IMR-90 (cell line): ENCODE results near the gene NHLH2. TPM values are rescaled to one million over a fixed set of nuclear protein-coding genes. Genes with fewer than 3 reads are reported as not detected.

Source experiments
- ATAC-seq: fragments of 200-7000 bp; cut with Tn5 transposase; 2 replicates; pipeline ENCODE4 v1.9.1; 2020; ENCODE audit warnings: low read depth, mild to moderate bottlenecking, moderate library complexity
- BruUV-seq: library from RNA; stranded (reverse); fragments of 400-500 nt; replicated peaks from 2 replicates; lab custom pipeline; 2021; lab: Mats Ljungman, UMichigan
- CTCF ChIA-PET: fragments of 300-600 bp; formaldehyde crosslinking; extraction: SDS; loops from one replicate; lab custom pipeline; 2021; ENCODE audit warnings: antibody characterized with exemption; lab: Yijun Ruan, JAX
- POLR2A ChIA-PET: fragments of 300-600 bp; sonication (Branson Sonifier 250); formaldehyde crosslinking; loops from one replicate; lab custom pipeline; 2022; ENCODE audit warnings: antibody characterized with exemption; ENCODE audit not compliant: unreplicated experiment; lab: Charles Lee
- DNase-seq: peaks from one replicate; pipeline ENCODE4 v3.0.0; 2013
- H2AFZ ChIP-seq: replicated peaks from 2 replicates; pipeline ENCODE3; 2013; ENCODE audit warnings: low read length, mild to moderate bottlenecking; ENCODE audit not compliant: poor library complexity
- H2AK5ac ChIP-seq: 2 replicates; pipeline ENCODE4 v1.6.1; 2013; ENCODE audit warnings: low read depth, low read length, inconsistent platforms
- H2AK9ac ChIP-seq: replicated peaks from 2 replicates; pipeline ENCODE3; 2013; ENCODE audit warnings: mild to moderate bottlenecking, low read depth, low read length, moderate library complexity; ENCODE audit not compliant: poor library complexity
- H2BK120ac ChIP-seq: 2 replicates; pipeline ENCODE4 v1.6.1; 2013; ENCODE audit warnings: low read depth, low read length, inconsistent platforms
- H2BK15ac ChIP-seq: 3 replicates; pipeline ENCODE4 v1.6.1; 2013; ENCODE audit warnings: low read depth, low read length, inconsistent platforms
- H2BK20ac ChIP-seq: 2 replicates; pipeline ENCODE4 v1.6.1; 2013; ENCODE audit warnings: low read depth, mild to moderate bottlenecking, inconsistent platforms, low read length, moderate library complexity
- H2BK5ac ChIP-seq: 2 replicates; pipeline ENCODE4 v1.6.1; 2013; ENCODE audit warnings: mild to moderate bottlenecking, low read depth, low read length, inconsistent platforms; ENCODE audit not compliant: poor library complexity, severe bottlenecking
- H3K14ac ChIP-seq: replicated peaks from 2 replicates; pipeline ENCODE4 v1.6.1; 2013; ENCODE audit warnings: low read depth, low read length, inconsistent platforms
- H3K18ac ChIP-seq: 2 replicates; pipeline ENCODE4 v1.6.1; 2013; ENCODE audit warnings: low read depth, low read length, control low read depth
- H3K23ac ChIP-seq: 2 replicates; pipeline ENCODE4 v1.6.1; 2013; ENCODE audit warnings: low read depth, low read length, inconsistent platforms
- H3K27ac ChIP-seq: 2 replicates; pipeline ENCODE4 v1.5.1; 2013; ENCODE audit warnings: mild to moderate bottlenecking, control low read depth, low read length; ENCODE audit not compliant: insufficient read depth
- H3K27me3 ChIP-seq: 2 replicates; pipeline ENCODE4 v1.6.1; 2013; ENCODE audit warnings: low read length; ENCODE audit not compliant: control insufficient read depth, insufficient read depth
- H3K36me3 ChIP-seq: 2 replicates; pipeline ENCODE4 v1.6.1; 2013; ENCODE audit warnings: low read length, mixed read lengths; ENCODE audit not compliant: control insufficient read depth, insufficient read depth
- H3K4ac ChIP-seq: 2 replicates; pipeline ENCODE4 v1.6.1; 2013; ENCODE audit warnings: low read depth, low read length, inconsistent platforms
- H3K4me1 ChIP-seq: 2 replicates; pipeline ENCODE4 v1.6.1; 2013; ENCODE audit warnings: low read length, mixed read lengths; ENCODE audit not compliant: control insufficient read depth, insufficient read depth
- H3K4me2 ChIP-seq: 2 replicates; pipeline ENCODE4 v1.6.1; 2013; ENCODE audit warnings: low read depth, mild to moderate bottlenecking, control low read depth, low read length, moderate library complexity
- H3K4me3 ChIP-seq: 2 replicates; pipeline ENCODE4 v1.5.1; 2013; ENCODE audit warnings: low read depth, mild to moderate bottlenecking, control low read depth, low read length, moderate library complexity; ENCODE audit not compliant: insufficient read depth
- H3K56ac ChIP-seq: 2 replicates; pipeline ENCODE4 v1.6.1; 2013; ENCODE audit warnings: low read length, inconsistent platforms; ENCODE audit not compliant: insufficient read depth; ENCODE audit errors: extremely low read depth
- H3K79me1 ChIP-seq, 2 experiments: 2 replicates each; pipeline ENCODE4 v1.6.1; 2013; ENCODE audit warnings: low read length in 2 of 2, inconsistent platforms in 1 of 2, low read depth in 1 of 2
- H3K9ac ChIP-seq: 2 replicates; pipeline ENCODE4 v1.6.1; 2013; ENCODE audit warnings: low read depth, low read length, control low read depth
- H3K9me1 ChIP-seq: 2 replicates; pipeline ENCODE4 v1.6.1; 2013; ENCODE audit warnings: low read length, inconsistent platforms; ENCODE audit not compliant: insufficient read depth
- H3K9me3 ChIP-seq: 2 replicates; pipeline ENCODE4 v1.6.1; 2013; ENCODE audit warnings: low read length; ENCODE audit not compliant: control insufficient read depth, insufficient read depth
- H4K20me1 ChIP-seq: 2 replicates; pipeline ENCODE4 v1.6.1; 2013; ENCODE audit warnings: low read length, inconsistent platforms; ENCODE audit not compliant: insufficient read depth
- H4K5ac ChIP-seq: 2 replicates; pipeline ENCODE4 v1.6.1; 2013; ENCODE audit warnings: mild to moderate bottlenecking, low read depth, low read length, control low read depth
- H4K8ac ChIP-seq, 2 experiments: 2 replicates each; pipeline ENCODE4 v1.6.1; 2013; ENCODE audit warnings: low read depth in 2 of 2, low read length in 2 of 2, control low read depth in 1 of 2, inconsistent platforms in 1 of 2
- H4K91ac ChIP-seq: 2 replicates; pipeline ENCODE4 v1.6.1; 2013; ENCODE audit warnings: low read depth, low read length, inconsistent platforms; ENCODE audit not compliant: insufficient read depth
- BHLHE40 ChIP-seq: fragments of 150-350 bp; IDR thresholded peaks from 2 replicates; pipeline ENCODE4 v1.6.1; 2016; ENCODE audit warnings: mild to moderate bottlenecking, low read depth, low read length
- CEBPB ChIP-seq: IDR thresholded peaks from 2 replicates; pipeline ENCODE4 v1.6.1; 2012; ENCODE audit warnings: low read depth, low read length, improper control_type of control experiment
- CHD1 ChIP-seq: IDR thresholded peaks from 2 replicates; pipeline ENCODE4 v1.6.1; 2012; ENCODE audit warnings: low read depth, low read length, improper control_type of control experiment
- CTCF ChIP-seq: conservative IDR thresholded peaks from 2 replicates; pipeline ENCODE4 v1.5.1; 2012; ENCODE audit warnings: mild to moderate bottlenecking, low read depth, low read length, improper control_type of control experiment
- ELK1 ChIP-seq: fragments of 150-350 bp; IDR thresholded peaks from 2 replicates; pipeline ENCODE4 v1.6.1; 2016; ENCODE audit warnings: low read depth, mild to moderate bottlenecking, low read length, moderate library complexity, borderline replicate concordance
- FOS ChIP-seq: fragments of 150-350 bp; IDR thresholded peaks from 2 replicates; pipeline ENCODE4 v1.6.1; 2016; ENCODE audit warnings: low read depth, low read length
- MAFK ChIP-seq: IDR thresholded peaks from 2 replicates; pipeline ENCODE4 v1.6.1; 2012; ENCODE audit warnings: low read depth, low read length, improper control_type of control experiment
- MAZ ChIP-seq: IDR thresholded peaks from 2 replicates; pipeline ENCODE4 v1.6.1; 2012; ENCODE audit warnings: low read depth, mild to moderate bottlenecking, low read length, improper control_type of control experiment, moderate library complexity, borderline replicate concordance
- MXI1 ChIP-seq: IDR thresholded peaks from 2 replicates; pipeline ENCODE4 v1.6.1; 2012; ENCODE audit warnings: low read depth, mild to moderate bottlenecking, low read length, moderate library complexity, borderline replicate concordance
- NFE2L2 ChIP-seq: fragments of 150-350 bp; IDR thresholded peaks from 2 replicates; pipeline ENCODE4 v1.6.1; 2016; ENCODE audit warnings: low read depth, mild to moderate bottlenecking, low read length
- POLR2A ChIP-seq: IDR thresholded peaks from 2 replicates; pipeline ENCODE4 v1.6.1; 2012; ENCODE audit warnings: mild to moderate bottlenecking, low read depth, low read length
- RAD21 ChIP-seq: IDR thresholded peaks from 2 replicates; pipeline ENCODE4 v1.6.1; 2012; ENCODE audit warnings: low read length, improper control_type of control experiment
- RCOR1 ChIP-seq: IDR thresholded peaks from 2 replicates; pipeline ENCODE4 v1.6.1; 2012; ENCODE audit warnings: mild to moderate bottlenecking, low read length, improper control_type of control experiment; ENCODE audit not compliant: insufficient replicate concordance
- RFX5 ChIP-seq: IDR thresholded peaks from 2 replicates; pipeline ENCODE4 v1.8.0; 2012; ENCODE audit warnings: low read depth, mild to moderate bottlenecking, low read length, moderate library complexity
- SMC3 ChIP-seq: fragments of 150-350 bp; IDR thresholded peaks from 2 replicates; pipeline ENCODE4 v1.6.1; 2016; ENCODE audit warnings: low read depth, mild to moderate bottlenecking, antibody characterized with exemption, low read length, moderate library complexity
- USF2 ChIP-seq: fragments of 150-350 bp; IDR thresholded peaks from 2 replicates; pipeline ENCODE4 v1.6.1; 2017; ENCODE audit warnings: mild to moderate bottlenecking, antibody characterized with exemption, low read length, low read depth
- WGBS, 2 experiments: methylation state at CpG; one replicate each; pipeline versions ENCODE4 v1.1.5 to v1.1.7; 2013; ENCODE audit warnings: missing lambda C conversion rate in 2 of 2; ENCODE audit not compliant: insufficient read length in 1 of 2; ENCODE audit errors: extremely low coverage in 2 of 2; 5-methylcytosine and 5-hydroxymethylcytosine counted together
- dilution Hi-C: fragments of 300-500 bp; cut with HindIII; formaldehyde crosslinking; loops from one replicate; pipeline ENCODE4 v1.14.3; 2018; ENCODE audit warnings: low sequenced_read_pairs; ENCODE audit not compliant: unreplicated experiment
- in situ Hi-C: fragments of 300-500 bp; cut with MboI; formaldehyde crosslinking; loops from 3 replicates; pipeline ENCODE4 v1.14.3; 2019; ENCODE audit warnings: low sequenced_read_pairs, inconsistent platforms, mixed read lengths
- intact Hi-C: fragments of 100-400 bp; cut with micrococcal nuclease; formaldehyde crosslinking; loops from 2 replicates; pipeline ENCODE4 v1.10.0; 2022
- polyA plus RNA-seq, 3 experiments: library from polyadenylated mRNA; depleted of rRNA; stranded (reverse); fragments of >200 nt; gene quantifications; 2 replicates each; pipeline ENCODE4 v1.2.3, GENCODE V29; 2012; ENCODE audit warnings: low replicate concordance in 1 of 3
- total RNA-seq: library from RNA; depleted of rRNA; stranded (reverse); fragments of >200 nt; gene quantifications from 2 replicates; pipeline ENCODE4 v1.2.3, GENCODE V29; 2012

Gene NHLH2
- total and polyA plus RNA-seq, 2 of the 4 experiments (the other 2 are of a cell fraction) = not detected

GRCh38 chr1:115880981-115881672 is 40.2 kb upstream of the NHLH2 start:
- no CpG with 5 or more reads among the region's 1 CpG for WGBS, 2 experiments

More at GRCh38 chr1:115880981-115881672, 40.2 kb upstream of the NHLH2 start:
- H4K20me1 ChIP-seq = no peaks in the 10 kb centered on the region
- no peak overlapping the region for H3K4ac ChIP-seq
- H2AFZ ChIP-seq = no peak overlapping the region
- intact Hi-C loops (no loop called here), in situ Hi-C loops (no loop called here), dilution Hi-C loops (no loop called here)
- no peaks in the 10 kb centered on the region for H3K9me3 ChIP-seq
- H3K56ac ChIP-seq = no peak overlapping the region
- H4K5ac ChIP-seq = no peak overlapping the region
- peaks cover 6% of the 10 kb centered on the region; the same call in 1 of the 2 replicates for H3K27me3 ChIP-seq
- H4K91ac ChIP-seq = no peak overlapping the region
- no peak overlapping the region for H2BK120ac ChIP-seq
- no peaks in the 10 kb centered on the region for H3K9me1 ChIP-seq
- TF ChIP-seq RAD21 = no peak
- TF ChIP-seq ELK1 = no peak
- no peak for TF ChIP-seq MXI1
- TF ChIP-seq CTCF = no peak
- no peak for TF ChIP-seq FOS
- no peak for TF ChIP-seq CEBPB
- TF ChIP-seq SMC3 = no peak
- TF ChIP-seq CHD1 = no peak
- TF ChIP-seq RCOR1 = no peak
- TF ChIP-seq RFX5 = no peak
- TF ChIP-seq NFE2L2 = no peak
- no peak for TF ChIP-seq BHLHE40
- TF ChIP-seq MAZ = no peak
- TF ChIP-seq USF2 = no peak
- no peak for TF ChIP-seq POLR2A
- TF ChIP-seq MAFK = no peak
- CTCF ChIA-PET = interaction anchor here (0.6 kb wide), 1 partner anchor 13 kb away, joined by 4 read pairs; no protein-coding TSS in a partner anchor
- no peak for ATAC-seq
- BruUV-seq = no TSS peak
- H2AK9ac ChIP-seq = no peak overlapping the region
- no peak overlapping the region for H3K4me3 ChIP-seq
- H3K14ac ChIP-seq = no peak overlapping the region
- no peak overlapping the region for H3K18ac ChIP-seq
- no peaks in the 10 kb centered on the region for H3K79me1 ChIP-seq
- H3K27ac ChIP-seq = no peak overlapping the region
- H3K4me1 ChIP-seq = no peaks in the 10 kb centered on the region
- H2BK20ac ChIP-seq = no peak overlapping the region
- no peak overlapping the region for H3K4me2 ChIP-seq
- H2BK5ac ChIP-seq = no peak overlapping the region
- H2AK5ac ChIP-seq = no peak overlapping the region
- POLR2A ChIA-PET = no interaction called here
- H3K23ac ChIP-seq = no peak overlapping the region
- no peak for DNase-seq
- no peak overlapping the region for H4K8ac ChIP-seq
- H3K9ac ChIP-seq = no peak overlapping the region
- H3K36me3 ChIP-seq = no peaks in the 10 kb centered on the region
- H2BK15ac ChIP-seq = no peak overlapping the region
